Measurements from ENCODE around the gene PEX10. TPM values are rescaled to one million over a fixed set of nuclear protein-coding genes. Genes with fewer than 3 reads are reported as not detected.

PEX10 gene
- total RNA-seq, 4 donors from 2014 or later: 19.2 to 25.7 (median 22.6) TPM

GRCh38 chr1:2408456-2408855 is 3.9 kb downstream of the PEX10 start:
- TF ChIP-seq CTCF (IDR thresholded peaks at IDR 0.05 in 4 of 5, conservative IDR thresholded peaks at IDR 0.05 in 1 of 5) (no peak), POLR2A (IDR thresholded peaks at IDR 0.05) (no peak)
- in situ Hi-C loops (cut with MboI; ENCODE audit: low sequenced_read_pairs in 4 of 4): loop anchor here in 1 of 4 donors (25.0 kb wide), 1 partner anchor 379 kb away; no protein-coding TSS in a partner anchor
- no peak for DNase-seq

GRCh38 chr1:2407991-2408275 is 4.4 kb downstream of the PEX10 start:
- intact Hi-C loops (cut with DNase I; ENCODE audit: low total_unique reads) (no loop called here), in situ Hi-C loops (cut with MboI; ENCODE audit: low sequenced_read_pairs in 4 of 4) (loop anchor here in 1 of 4 donors (25.0 kb wide), 1 partner anchor 379 kb away; no protein-coding TSS in a partner anchor)
- Histone ChIP-seq H3K27me3 (no peaks in the 10 kb centered on the region), H3K9me3 (no peaks in the 10 kb centered on the region), H3K36me3 (peaks cover 0 to 53% of the 10 kb centered on the region in 2 donors), H3K4me3 (no peak overlapping the region), H3K4me1 (peaks cover 8 to 11% of the 10 kb centered on the region in 2 donors), H3K27ac (no peak overlapping the region)
- ATAC-seq (no peak), DNase-seq (no peak)
- TF ChIP-seq POLR2A (IDR thresholded peaks at IDR 0.05): no peak
- no peak for TF ChIP-seq CTCF (IDR thresholded peaks at IDR 0.05 in 4 of 5, conservative IDR thresholded peaks at IDR 0.05 in 1 of 5)

More at GRCh38 chr1:2408456-2408855, 3.9 kb downstream of the PEX10 start:
- Histone ChIP-seq H3K27ac (no peak overlapping the region), H3K9me3 (no peaks in the 10 kb centered on the region), H3K4me3 (no peak overlapping the region), H3K27me3 (no peaks in the 10 kb centered on the region), H3K36me3 (peaks cover 0 to 48% of the 10 kb centered on the region in 2 donors), H3K4me1 (peaks cover 14 to 17% of the 10 kb centered on the region in 2 donors)
- intact Hi-C loops (cut with DNase I; ENCODE audit: low total_unique reads): no loop called here
- no peak for ATAC-seq

DNA sequence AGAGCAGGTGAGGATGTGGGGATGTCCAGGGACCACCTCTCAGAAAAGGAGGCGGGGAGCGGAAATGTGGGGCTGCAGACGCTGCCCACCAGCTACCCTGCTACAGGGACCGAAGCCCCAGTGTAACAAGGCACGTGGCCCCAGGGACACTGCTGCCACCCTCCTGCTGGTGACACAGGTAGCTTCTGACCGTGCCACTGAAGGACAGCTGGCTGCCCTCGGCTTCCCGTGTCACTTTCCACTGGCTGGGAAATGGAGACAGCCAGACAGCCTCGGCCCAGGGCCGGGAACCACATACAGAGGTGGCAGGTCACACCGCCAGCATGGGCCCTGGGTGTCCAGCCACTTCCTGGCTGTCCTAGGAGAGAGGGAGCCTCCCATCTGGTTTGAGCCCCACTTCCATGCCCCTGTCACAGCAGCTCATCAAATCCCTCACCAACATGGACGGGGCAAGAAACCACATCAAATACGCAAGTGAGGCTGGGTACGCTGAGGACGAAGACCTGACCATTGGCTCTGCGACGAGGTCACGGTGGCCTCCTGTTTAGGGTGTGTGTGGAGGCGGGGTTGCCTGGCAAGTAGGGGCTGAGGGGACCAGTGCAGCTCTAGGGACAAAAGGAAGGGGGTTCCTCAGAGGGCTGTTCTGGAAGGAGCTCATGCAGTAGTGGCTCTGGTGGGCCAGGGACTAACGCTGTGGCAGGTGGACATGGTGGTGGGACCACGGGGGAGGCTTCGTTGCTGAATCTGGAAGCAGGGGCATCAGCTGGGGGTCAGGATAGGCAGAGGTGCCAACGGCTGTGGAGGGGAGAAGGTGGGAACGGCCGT is 5.0 kb downstream of the PEX10 start:
- Histone ChIP-seq H3K4me1 (peaks cover 8 to 11% of the 10 kb centered on the region in 2 donors), H3K4me3 (no peak overlapping the region), H3K36me3 (peaks cover 0 to 59% of the 10 kb centered on the region in 2 donors), H3K27me3 (no peaks in the 10 kb centered on the region), H3K27ac (no peak overlapping the region), H3K9me3 (no peaks in the 10 kb centered on the region)
- ATAC-seq: no peak
- in situ Hi-C loops (cut with MboI; ENCODE audit: low sequenced_read_pairs in 4 of 4) (loop anchor here in 1 of 4 donors (25.0 kb wide), 1 partner anchor 380 kb away; no protein-coding TSS in a partner anchor), intact Hi-C loops (cut with DNase I; ENCODE audit: low total_unique reads) (no loop called here)
- no peak for TF ChIP-seq CTCF (IDR thresholded peaks at IDR 0.05 in 4 of 5, conservative IDR thresholded peaks at IDR 0.05 in 1 of 5)
- TF ChIP-seq POLR2A (IDR thresholded peaks at IDR 0.05): no peak
- no peak for DNase-seq

GRCh38 chr1:2406451-2407041 is 5.8 kb downstream of the PEX10 start:
- no peaks in the 10 kb centered on the region for H3K9me3 ChIP-seq
- H3K27me3 ChIP-seq: no peaks in the 10 kb centered on the region
- no peak overlapping the region for H3K27ac ChIP-seq
- no peak overlapping the region for H3K4me3 ChIP-seq
- intact Hi-C loops (cut with DNase I; ENCODE audit: low total_unique reads) (no loop called here), in situ Hi-C loops (cut with MboI; ENCODE audit: low sequenced_read_pairs in 4 of 4) (loop anchor here in 1 of 4 donors (25.0 kb wide), 1 partner anchor 381 kb away; no protein-coding TSS in a partner anchor)
- peaks cover 0 to 67% of the 10 kb centered on the region in 2 donors for H3K36me3 ChIP-seq
- ATAC-seq (no peak), DNase-seq (no peak)
- H3K4me1 ChIP-seq: peaks cover 3 to 6% of the 10 kb centered on the region in 2 donors
- TF ChIP-seq POLR2A (IDR thresholded peaks at IDR 0.05): no peak
- no peak for TF ChIP-seq CTCF (IDR thresholded peaks at IDR 0.05 in 4 of 5, conservative IDR thresholded peaks at IDR 0.05 in 1 of 5)

Data from gastrocnemius medialis (tissue), 4 donors.